ENCODE measurements around the gene CHST6.
"Not testable (repeated sequence)": the region's sequence is repeated elsewhere in the genome, so short reads cannot be mapped to it uniquely, and the experiment has no call there.

CHST6 gene

DNA sequence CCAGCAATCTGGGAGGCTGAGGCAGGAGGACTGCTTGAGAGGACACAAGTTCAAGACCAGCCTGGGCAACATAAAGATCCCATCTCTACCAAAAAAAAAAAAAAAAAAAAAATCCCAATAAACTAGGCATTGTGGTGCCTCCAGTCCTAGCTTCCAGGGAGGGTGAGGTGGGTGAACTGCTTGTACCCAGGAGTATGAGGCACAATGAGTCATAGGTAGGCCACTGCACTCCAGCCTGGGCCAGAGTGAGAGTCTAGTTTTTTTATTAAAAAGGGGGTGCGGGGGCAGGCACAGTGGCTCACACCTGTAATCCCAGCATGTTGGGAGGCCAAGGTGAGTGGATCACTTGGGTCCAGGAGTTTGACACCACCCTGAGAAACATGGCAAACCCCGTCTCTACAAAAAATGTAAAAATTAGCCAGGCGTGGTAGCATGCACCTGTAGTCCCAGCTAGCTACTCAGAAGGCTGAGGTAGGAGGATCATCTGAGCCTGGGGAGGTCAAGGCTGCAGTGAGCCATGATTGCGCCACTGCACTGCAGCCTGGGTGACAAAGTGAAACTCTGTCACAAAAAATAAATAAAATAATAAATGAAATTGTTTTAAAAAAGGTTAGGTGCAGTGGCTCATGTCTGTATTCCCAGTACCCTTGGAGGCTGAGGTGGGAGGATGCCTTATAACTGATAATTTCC lies 7.8 kb upstream of the CHST6 start:
- H4K20me1 ChIP-seq (ENCODE audit: control insufficient read depth, insufficient read depth, low read depth, low read length) = no peaks in the 10 kb centered on the region
- H3K9me3 ChIP-seq (ENCODE audit: control insufficient read depth, insufficient read depth, low read length) = no peaks in the 10 kb centered on the region
- no peaks in the 10 kb centered on the region for H3F3A ChIP-seq (ENCODE audit: control insufficient read depth, insufficient read depth)
- H3K27me3 ChIP-seq (ENCODE audit: control insufficient read depth, low read length) = peaks cover 8% of the 10 kb centered on the region; the same call in 1 of the 2 replicates
- H3K4me2 ChIP-seq (ENCODE audit: low read length) = no peak overlapping the region
- no peaks in the 10 kb centered on the region for H3K9me2 ChIP-seq (replicated peaks; ENCODE audit: control insufficient read depth, low read length)
- TF ChIP-seq EZH2phosphoT487 (IDR thresholded peaks at IDR 0.05; ENCODE audit: borderline replicate concordance, low read length) = no peak
- TF ChIP-seq, protein P1, sequence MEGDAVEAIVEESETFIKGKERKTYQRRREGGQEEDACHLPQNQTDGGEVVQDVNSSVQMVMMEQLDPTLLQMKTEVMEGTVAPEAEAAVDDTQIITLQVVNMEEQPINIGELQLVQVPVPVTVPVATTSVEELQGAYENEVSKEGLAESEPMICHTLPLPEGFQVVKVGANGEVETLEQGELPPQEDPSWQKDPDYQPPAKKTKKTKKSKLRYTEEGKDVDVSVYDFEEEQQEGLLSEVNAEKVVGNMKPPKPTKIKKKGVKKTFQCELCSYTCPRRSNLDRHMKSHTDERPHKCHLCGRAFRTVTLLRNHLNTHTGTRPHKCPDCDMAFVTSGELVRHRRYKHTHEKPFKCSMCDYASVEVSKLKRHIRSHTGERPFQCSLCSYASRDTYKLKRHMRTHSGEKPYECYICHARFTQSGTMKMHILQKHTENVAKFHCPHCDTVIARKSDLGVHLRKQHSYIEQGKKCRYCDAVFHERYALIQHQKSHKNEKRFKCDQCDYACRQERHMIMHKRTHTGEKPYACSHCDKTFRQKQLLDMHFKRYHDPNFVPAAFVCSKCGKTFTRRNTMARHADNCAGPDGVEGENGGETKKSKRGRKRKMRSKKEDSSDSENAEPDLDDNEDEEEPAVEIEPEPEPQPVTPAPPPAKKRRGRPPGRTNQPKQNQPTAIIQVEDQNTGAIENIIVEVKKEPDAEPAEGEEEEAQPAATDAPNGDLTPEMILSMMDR (IDR thresholded peaks at IDR 0.05; ENCODE audit: low read depth, low read length, poor library complexity, severe bottlenecking) = no peak
- no peaks in the 10 kb centered on the region for H3K4me1 ChIP-seq (ENCODE audit: control insufficient read depth, low read length)
- no peaks in the 10 kb centered on the region for H3K79me2 ChIP-seq (ENCODE audit: control insufficient read depth, low read length)
- no peak overlapping the region for H3K27ac ChIP-seq (ENCODE audit: low read depth, low read length)
- no peak overlapping the region for H3K4me3 ChIP-seq (ENCODE audit: low read length)
- H3K36me3 ChIP-seq (ENCODE audit: control insufficient read depth, low read length) = no peaks in the 10 kb centered on the region

DNA sequence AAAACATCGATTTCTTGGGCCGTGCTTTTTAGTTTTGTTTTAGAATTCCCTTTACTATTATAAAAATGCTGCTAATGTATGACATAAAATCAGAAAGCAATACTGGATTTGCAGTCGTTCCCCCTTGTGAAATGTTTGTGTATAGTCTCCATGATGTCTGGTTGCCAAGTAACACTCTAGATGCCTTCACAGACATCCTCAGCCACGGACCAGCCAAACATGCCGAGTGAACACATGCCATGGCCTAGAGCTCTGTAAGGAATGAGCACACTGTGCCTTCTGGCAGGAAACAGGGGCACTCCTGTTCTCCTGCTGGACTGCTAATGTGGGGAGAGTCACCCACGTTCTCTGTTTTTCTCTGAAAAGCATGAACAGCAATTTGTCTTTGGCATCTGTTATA lies 6.6 kb upstream of the CHST6 start:
- not testable (repeated sequence) for H3K79me2 ChIP-seq (ENCODE audit: control insufficient read depth, low read length); H3K27me3 ChIP-seq (ENCODE audit: control insufficient read depth, low read length); H3F3A ChIP-seq (ENCODE audit: control insufficient read depth, insufficient read depth); H3K4me1 ChIP-seq (ENCODE audit: control insufficient read depth, low read length); H3K4me2 ChIP-seq (ENCODE audit: low read length); H3K4me3 ChIP-seq (ENCODE audit: low read length); H3K9me3 ChIP-seq (ENCODE audit: control insufficient read depth, insufficient read depth, low read length); H3K27ac ChIP-seq (ENCODE audit: low read depth, low read length); H3K36me3 ChIP-seq (ENCODE audit: control insufficient read depth, low read length); H3K9me2 ChIP-seq (replicated peaks; ENCODE audit: control insufficient read depth, low read length); H4K20me1 ChIP-seq (ENCODE audit: control insufficient read depth, insufficient read depth, low read depth, low read length)

DNA sequence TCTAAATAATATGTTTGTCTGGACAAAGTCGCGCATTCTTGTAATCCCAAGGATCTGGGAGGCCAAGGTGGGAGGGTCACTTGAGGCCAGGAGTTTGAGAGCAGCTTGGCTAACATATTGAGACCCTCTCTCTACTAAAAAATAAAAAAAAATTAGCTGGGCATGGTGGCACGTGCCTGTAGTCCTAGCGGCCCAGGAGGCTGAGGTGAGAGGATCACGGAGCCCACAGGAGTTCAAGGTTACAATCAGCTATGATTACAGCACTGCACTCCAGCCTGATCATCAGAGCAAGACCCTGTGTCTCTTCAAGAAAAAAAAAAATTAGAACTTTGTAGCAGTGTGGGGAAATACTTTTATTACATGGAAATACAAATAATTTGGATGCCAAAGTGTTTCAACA lies 6.1 kb upstream of the CHST6 start:
- TF ChIP-seq, protein P1 (IDR thresholded peaks at IDR 0.05; ENCODE audit: low read depth, low read length, poor library complexity, severe bottlenecking) = no peak
- TF ChIP-seq EZH2phosphoT487 (IDR thresholded peaks at IDR 0.05; ENCODE audit: borderline replicate concordance, low read length) = no peak
- Histone ChIP-seq H3K27me3 (ENCODE audit: control insufficient read depth, low read length) (peaks cover 5% of the 10 kb centered on the region; the same call in 1 of the 2 replicates), H3K79me2 (ENCODE audit: control insufficient read depth, low read length) (no peaks in the 10 kb centered on the region), H3K4me3 (ENCODE audit: low read length) (no peak overlapping the region), H3K4me1 (ENCODE audit: control insufficient read depth, low read length) (no peaks in the 10 kb centered on the region), H3K4me2 (ENCODE audit: low read length) (no peak overlapping the region), H3K9me2 (replicated peaks; ENCODE audit: control insufficient read depth, low read length) (no peaks in the 10 kb centered on the region), H3K27ac (ENCODE audit: low read depth, low read length) (no peak overlapping the region), H3K9me3 (ENCODE audit: control insufficient read depth, insufficient read depth, low read length) (no peaks in the 10 kb centered on the region), H3F3A (ENCODE audit: control insufficient read depth, insufficient read depth) (no peaks in the 10 kb centered on the region), H4K20me1 (ENCODE audit: control insufficient read depth, insufficient read depth, low read depth, low read length) (no peaks in the 10 kb centered on the region), H3K36me3 (ENCODE audit: control insufficient read depth, low read length) (no peaks in the 10 kb centered on the region)

DNA sequence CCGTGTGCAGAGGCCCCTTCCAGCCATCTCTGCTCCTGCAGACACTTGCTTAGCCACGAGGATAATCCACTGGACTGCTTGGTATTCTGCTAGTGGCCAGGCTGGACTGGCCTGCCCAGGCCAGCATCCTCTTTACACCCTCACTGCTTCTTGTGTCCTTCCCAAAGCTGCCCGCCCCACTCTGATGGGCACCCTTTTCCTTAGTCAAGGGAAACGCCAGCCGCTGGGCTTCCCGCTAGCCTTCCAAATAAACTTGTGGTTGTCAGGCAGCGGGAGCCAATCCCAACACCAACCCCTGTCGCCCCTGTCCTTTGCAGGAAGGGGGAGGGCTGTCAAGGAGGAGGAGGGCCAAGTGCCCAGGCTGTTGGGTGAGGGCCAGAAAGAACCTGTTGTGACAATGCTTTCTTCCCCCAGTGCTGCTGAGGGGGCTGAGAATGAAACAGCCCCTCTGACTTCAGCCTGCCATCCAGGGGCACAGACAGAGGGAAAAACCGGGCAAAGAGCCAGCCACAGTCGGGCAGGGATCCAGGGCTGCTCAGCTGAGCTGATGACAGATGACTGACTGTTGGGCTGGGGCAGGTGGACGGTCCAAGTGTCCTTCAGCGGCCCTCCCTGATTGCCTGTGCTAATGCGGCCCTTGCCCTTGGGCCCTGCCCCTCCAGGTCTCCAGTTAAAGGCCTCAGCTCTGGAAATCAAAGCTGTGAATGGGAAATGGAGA lies 3.5 kb upstream of the CHST6 start:
- not testable (repeated sequence) for H4K20me1 ChIP-seq (ENCODE audit: control insufficient read depth, insufficient read depth, low read depth, low read length); H3K36me3 ChIP-seq (ENCODE audit: control insufficient read depth, low read length); H3K9me2 ChIP-seq (replicated peaks; ENCODE audit: control insufficient read depth, low read length); H3K27ac ChIP-seq (ENCODE audit: low read depth, low read length); H3K4me2 ChIP-seq (ENCODE audit: low read length); H3K4me3 ChIP-seq (ENCODE audit: low read length); H3K79me2 ChIP-seq (ENCODE audit: control insufficient read depth, low read length); H3K4me1 ChIP-seq (ENCODE audit: control insufficient read depth, low read length); H3K9me3 ChIP-seq (ENCODE audit: control insufficient read depth, insufficient read depth, low read length); H3F3A ChIP-seq (ENCODE audit: control insufficient read depth, insufficient read depth)
- peaks cover 10% of the 10 kb centered on the region; the same call in 1 of the 2 replicates for H3K27me3 ChIP-seq (ENCODE audit: control insufficient read depth, low read length)
